K562 (cell line): ENCODE results near the gene POLR1D.

Experiments
- CBX2 ChIP-seq: fragments of 200-600 bp; sonication (generic); IDR thresholded peaks from one replicate; pipeline ENCODE4 v1.6.1; 2012; ENCODE audit warnings: mild to moderate bottlenecking, low read length, inconsistent platforms; ENCODE audit not compliant: insufficient read depth, poor library complexity, severe bottlenecking
- CEBPB ChIP-seq: fragments of 450-650 bp; IDR thresholded peaks from 2 replicates; pipeline ENCODE4 v1.6.1; 2016; ENCODE audit warnings: missing genetic modification characterization, missing compliant biosample characterization
- CTCF ChIP-seq, 3 experiments: IDR thresholded peaks in 2 of 3; conservative IDR thresholded peaks in 1 of 3; 2 replicates each; pipeline ENCODE4 v1.5.1; 2011 to 2012; ENCODE audit warnings: low read length in 3 of 3, mild to moderate bottlenecking in 3 of 3, control low read depth in 2 of 3, improper control_type of control experiment in 1 of 3, inconsistent platforms in 1 of 3, low read depth in 1 of 3, mixed read lengths in 1 of 3, moderate library complexity in 1 of 3; ENCODE audit not compliant: insufficient read depth in 2 of 3
- E2F6 ChIP-seq, 2 experiments: IDR thresholded peaks; 2 replicates each; pipeline ENCODE4 v1.6.1; 2011; ENCODE audit warnings: borderline replicate concordance in 1 of 2, control low read depth in 1 of 2, low read depth in 1 of 2, low read length in 1 of 2, mild to moderate bottlenecking in 1 of 2, mixed read lengths in 1 of 2, moderate library complexity in 1 of 2; ENCODE audit not compliant: insufficient read depth in 1 of 2, insufficient read length in 1 of 2, poor library complexity in 1 of 2, severe bottlenecking in 1 of 2; ENCODE audit errors: extremely low read depth in 1 of 2
- ERF ChIP-seq: fragments of 450-650 bp; formaldehyde crosslinking; IDR thresholded peaks from 2 replicates; pipeline ENCODE4 v1.4.0; 2020; ENCODE audit warnings: mild to moderate bottlenecking, mixed read lengths
- EZH2 ChIP-seq: IDR thresholded peaks from 2 replicates; pipeline ENCODE4 v1.6.1; 2012; ENCODE audit warnings: low read depth, mild to moderate bottlenecking, inconsistent platforms, low read length, borderline replicate concordance
- FOS ChIP-seq: IDR thresholded peaks from 3 replicates; pipeline ENCODE4 v1.6.1; 2011; ENCODE audit not compliant: insufficient read length; ENCODE audit errors: extremely low read depth
- NFIC ChIP-seq: fragments of 450-650 bp; IDR thresholded peaks from 2 replicates; pipeline ENCODE4 v1.6.1; 2017; ENCODE audit warnings: mild to moderate bottlenecking, inconsistent platforms
- NFYB ChIP-seq: IDR thresholded peaks from 2 replicates; pipeline ENCODE4 v1.6.1; 2011; ENCODE audit warnings: mild to moderate bottlenecking, moderate library complexity; ENCODE audit not compliant: insufficient read length; ENCODE audit errors: extremely low read depth
- SP2 ChIP-seq: IDR thresholded peaks from 2 replicates; pipeline ENCODE4 v1.6.1; 2011; ENCODE audit warnings: mild to moderate bottlenecking, low read depth, low read length, moderate library complexity; ENCODE audit not compliant: poor library complexity, severe bottlenecking; ENCODE audit errors: extremely low read depth
- USF2 ChIP-seq: sonication (generic); formaldehyde crosslinking; IDR thresholded peaks from 2 replicates; pipeline ENCODE4 v1.5.0; 2020; ENCODE audit warnings: missing genetic modification reagents
- ZC3H4 ChIP-seq: sonication (generic); formaldehyde crosslinking; IDR thresholded peaks from 2 replicates; pipeline ENCODE4 v1.9.0; 2021; ENCODE audit warnings: missing genetic modification reagents, borderline replicate concordance
- ZNF24 ChIP-seq: fragments of 450-650 bp; IDR thresholded peaks from 2 replicates; pipeline ENCODE4 v1.6.1; 2016
- ZNF311 ChIP-seq: fragments of 250-450 bp; sonication (Bioruptor Pico); IDR thresholded peaks from 2 replicates; pipeline ENCODE4 v1.4.0; 2020; ENCODE audit warnings: mild to moderate bottlenecking, moderate library complexity

- no peak for TF ChIP-seq CTCF (IDR thresholded peaks at IDR 0.05 in 2 of 3, conservative IDR thresholded peaks at IDR 0.05 in 1 of 3; ENCODE audit: insufficient read depth in 2 of 3, low read depth in 1 of 3, low read length in 3 of 3)
- no peak for TF ChIP-seq EZH2
- TF ChIP-seq E2F6 (IDR thresholded peaks at IDR 0.05; ENCODE audit: borderline replicate concordance in 1 of 2, extremely low read depth in 1 of 2, insufficient read depth in 1 of 2, insufficient read length in 1 of 2, low read depth in 1 of 2, low read length in 1 of 2, poor library complexity in 1 of 2, severe bottlenecking in 1 of 2): no peak
- no peak for TF ChIP-seq ZNF311
- TF ChIP-seq ZNF24: no peak
- TF ChIP-seq NFIC: no peak
- no peak for TF ChIP-seq ZC3H4 (CRISPR knock-in tag)
- TF ChIP-seq CEBPB: no peak
- no peak for TF ChIP-seq FOS
- no peak for TF ChIP-seq SP2
- no peak for TF ChIP-seq ERF (CRISPR knock-in tag)
- no peak for TF ChIP-seq CBX2
- no peak for TF ChIP-seq USF2 (CRISPR knock-in tag)
- TF ChIP-seq NFYB: no peak
Observed at GRCh38 chr13:27617881-27618321, 3.8 kb upstream of the POLR1D start.
